Trophoblast cell (in vitro differentiated cells and primary cell): ENCODE measurements around the gene DPEP2.
"Not testable (repeated sequence)": the region's sequence is repeated elsewhere in the genome, so short reads cannot be mapped to it uniquely, and the experiment has no call there.

Experiments used
- DNase-seq, 2 donors: peaks; one replicate each; pipeline ENCODE4 v3.0.0-alpha.2; 2016
- H2AFZ ChIP-seq: 2 replicates; pipeline ENCODE4 v1.6.1; 2013; ENCODE audit warnings: low read length, moderate library complexity, mild to moderate bottlenecking; ENCODE audit not compliant: insufficient read depth, poor library complexity
- H2AK5ac ChIP-seq: 2 replicates; pipeline ENCODE4 v1.6.1; 2013; ENCODE audit warnings: mild to moderate bottlenecking, low read length
- H2BK120ac ChIP-seq: 2 replicates; pipeline ENCODE4 v1.6.1; 2013; ENCODE audit warnings: low read length, mild to moderate bottlenecking, moderate library complexity; ENCODE audit not compliant: insufficient read depth, poor library complexity
- H2BK12ac ChIP-seq: 2 replicates; pipeline ENCODE4 v1.6.1; 2013; ENCODE audit warnings: mild to moderate bottlenecking, low read length, moderate library complexity
- H2BK5ac ChIP-seq: 2 replicates; pipeline ENCODE4 v1.6.1; 2013; ENCODE audit warnings: low read length, low read depth, moderate library complexity, mild to moderate bottlenecking; ENCODE audit not compliant: poor library complexity
- H3K14ac ChIP-seq: 2 replicates; pipeline ENCODE4 v1.6.1; 2013; ENCODE audit warnings: mild to moderate bottlenecking, low read length
- H3K18ac ChIP-seq: 2 replicates; pipeline ENCODE4 v1.6.1; 2013; ENCODE audit warnings: mild to moderate bottlenecking, low read length
- H3K23ac ChIP-seq: 2 replicates; pipeline ENCODE4 v1.6.1; 2013; ENCODE audit warnings: low read length
- H3K27ac ChIP-seq: 2 replicates; pipeline ENCODE4 v1.5.1; 2013; ENCODE audit warnings: low read depth, mild to moderate bottlenecking, inconsistent platforms, low read length, moderate library complexity
- H3K27me3 ChIP-seq: 2 replicates; pipeline ENCODE4 v1.6.1; 2013; ENCODE audit warnings: inconsistent platforms, mild to moderate bottlenecking, low read length, moderate library complexity; ENCODE audit not compliant: insufficient read depth
- H3K36me3 ChIP-seq, 2 experiments: 1 replicate in 1 of 2; 2 replicates in 1 of 2; pipeline ENCODE4 v1.6.1; 2013; ENCODE audit warnings: low read length in 2 of 2, mild to moderate bottlenecking in 2 of 2, moderate library complexity in 1 of 2; ENCODE audit not compliant: insufficient read depth in 2 of 2, control insufficient read depth in 1 of 2
- H3K4ac ChIP-seq: 2 replicates; pipeline ENCODE4 v1.6.1; 2013; ENCODE audit warnings: low read depth, mild to moderate bottlenecking, low read length, moderate library complexity
- H3K4me1 ChIP-seq, 2 experiments: 1 replicate in 1 of 2; 2 replicates in 1 of 2; pipeline ENCODE4 v1.6.1; 2013; ENCODE audit warnings: low read length in 2 of 2, mild to moderate bottlenecking in 2 of 2, moderate library complexity in 1 of 2; ENCODE audit not compliant: insufficient read depth in 2 of 2, control insufficient read depth in 1 of 2
- H3K4me2 ChIP-seq: 2 replicates; pipeline ENCODE4 v1.6.1; 2013; ENCODE audit warnings: inconsistent platforms, mild to moderate bottlenecking, low read length, moderate library complexity
- H3K4me3 ChIP-seq: 2 replicates; pipeline ENCODE4 v1.5.1; 2013; ENCODE audit warnings: mild to moderate bottlenecking, low read depth, low read length, inconsistent platforms
- H3K79me1 ChIP-seq: one replicate; pipeline ENCODE4 v1.6.1; 2013; ENCODE audit warnings: low read length
- H3K79me2 ChIP-seq: 2 replicates; pipeline ENCODE4 v1.6.1; 2013; ENCODE audit warnings: low read length, mild to moderate bottlenecking; ENCODE audit not compliant: control insufficient read depth, insufficient read depth, poor library complexity
- H3K9ac ChIP-seq: 2 replicates; pipeline ENCODE4 v1.6.1; 2013; ENCODE audit warnings: mild to moderate bottlenecking, low read length
- H3K9me3 ChIP-seq: 2 replicates; pipeline ENCODE4 v1.6.1; 2013; ENCODE audit warnings: low read depth, mild to moderate bottlenecking, control low read depth, inconsistent platforms, low read length; ENCODE audit not compliant: insufficient read depth
- H4K12ac ChIP-seq: 2 replicates; pipeline ENCODE4 v1.6.1; 2013; ENCODE audit warnings: low read depth, mild to moderate bottlenecking, low read length, moderate library complexity
- H4K8ac ChIP-seq: 2 replicates; pipeline ENCODE4 v1.6.1; 2013; ENCODE audit warnings: low read depth, mild to moderate bottlenecking, low read length, moderate library complexity
- H4K91ac ChIP-seq: one replicate; pipeline ENCODE4 v1.6.1; 2013; ENCODE audit warnings: low read depth, mild to moderate bottlenecking, low read length, moderate library complexity
- WGBS: extraction: QIAGEN DNeasy Blood & Tissue Kit; methylation state at CpG from one replicate; pipeline ENCODE4 v1.1.7; 2013; ENCODE audit warnings: missing lambda C conversion rate; ENCODE audit not compliant: insufficient read length, insufficient coverage; ENCODE audit errors: extremely low coverage; 5-methylcytosine and 5-hydroxymethylcytosine counted together

Gene DPEP2

GRCh38 chr16:67998231-67998778 lies 979 bp downstream of the DPEP2 start:
- no CpG with 5 or more reads among the region's 36 CpGs for WGBS
- H4K8ac ChIP-seq, H3K27ac ChIP-seq, DNase-seq, H4K91ac ChIP-seq, H3K27me3 ChIP-seq, H2BK120ac ChIP-seq, H2BK12ac ChIP-seq, H3K4me1 ChIP-seq, H3K4me2 ChIP-seq, H3K36me3 ChIP-seq, H2BK5ac ChIP-seq, H3K79me1 ChIP-seq, H3K9me3 ChIP-seq, H2AK5ac ChIP-seq, H3K14ac ChIP-seq, H4K12ac ChIP-seq, H3K23ac ChIP-seq, H3K4me3 ChIP-seq, H3K79me2 ChIP-seq, H2AFZ ChIP-seq, H3K18ac ChIP-seq, H3K9ac ChIP-seq, H3K4ac ChIP-seq: not testable (repeated sequence)

GRCh38 chr16:67996666-67997065 lies 2.6 kb downstream of the DPEP2 start:
- no peak overlapping the region for H3K14ac ChIP-seq
- no peak overlapping the region for H3K9ac ChIP-seq
- peaks cover 5% of the 10 kb centered on the region in 2 experiments for H3K4me1 ChIP-seq
- H2AK5ac ChIP-seq, result no peak overlapping the region
- no peak overlapping the region for H4K12ac ChIP-seq
- no peak overlapping the region for H3K4ac ChIP-seq
- no peak for DNase-seq
- no peak overlapping the region for H2BK5ac ChIP-seq
- H2BK12ac ChIP-seq, result no peak overlapping the region
- no peak overlapping the region for H2AFZ ChIP-seq
- no peak overlapping the region for H4K8ac ChIP-seq
- peaks cover 2% of the 10 kb centered on the region for H3K79me1 ChIP-seq
- H4K91ac ChIP-seq, result no peak overlapping the region
- H3K9me3 ChIP-seq, result no peaks in the 10 kb centered on the region
- peaks cover 1% of the 10 kb centered on the region for H3K79me2 ChIP-seq
- H3K23ac ChIP-seq, result no peak overlapping the region
- H2BK120ac ChIP-seq, result no peak overlapping the region
- H3K4me2 ChIP-seq, result no peak overlapping the region
- H3K36me3 ChIP-seq, result no peaks in the 10 kb centered on the region
- H3K4me3 ChIP-seq, result no peak overlapping the region
- H3K27ac ChIP-seq, result no peak overlapping the region
- no peaks in the 10 kb centered on the region for H3K27me3 ChIP-seq
- no peak overlapping the region for H3K18ac ChIP-seq
- no CpG with 5 or more reads among the region's 5 CpGs for WGBS

- H3K9me3 ChIP-seq, result no peaks in the 10 kb centered on the region
- H4K8ac ChIP-seq, result no peak overlapping the region
- H4K12ac ChIP-seq, result no peak overlapping the region
- H3K9ac ChIP-seq, result no peak overlapping the region
- H3K4me3 ChIP-seq, result no peak overlapping the region
- H2BK12ac ChIP-seq, result no peak overlapping the region
- H2AK5ac ChIP-seq, result no peak overlapping the region
- no peak overlapping the region for H3K4me2 ChIP-seq
- no peak overlapping the region for H3K18ac ChIP-seq
- no peak overlapping the region for H3K27ac ChIP-seq
- no peak overlapping the region for H3K4ac ChIP-seq
- H3K79me1 ChIP-seq, result peaks cover 2% of the 10 kb centered on the region
- H3K27me3 ChIP-seq, result no peaks in the 10 kb centered on the region
- no peak for DNase-seq
- no peak overlapping the region for H3K23ac ChIP-seq
- no peak overlapping the region for H4K91ac ChIP-seq
- H3K4me1 ChIP-seq, result peaks cover 3 to 5% of the 10 kb centered on the region in 2 experiments
- H3K36me3 ChIP-seq, result no peaks in the 10 kb centered on the region
- no peak overlapping the region for H2AFZ ChIP-seq
- WGBS, result no CpG with 5 or more reads among the region's 5 CpGs
- no peak overlapping the region for H2BK120ac ChIP-seq
- H3K79me2 ChIP-seq, result peaks cover 1% of the 10 kb centered on the region
- no peak overlapping the region for H3K14ac ChIP-seq
- no peak overlapping the region for H2BK5ac ChIP-seq
Observed at GRCh38 chr16:67995423-67995822, 3.9 kb downstream of the DPEP2 start.

GRCh38 chr16:67994040-67994408 lies 5.3 kb downstream of the DPEP2 start:
- H4K12ac ChIP-seq, H3K27me3 ChIP-seq, H3K4me3 ChIP-seq, H3K79me2 ChIP-seq, H2BK12ac ChIP-seq, H2BK5ac ChIP-seq, H3K14ac ChIP-seq, H2AK5ac ChIP-seq, H3K23ac ChIP-seq, H2BK120ac ChIP-seq, H3K4ac ChIP-seq, H3K18ac ChIP-seq, H2AFZ ChIP-seq, H3K4me1 ChIP-seq, H3K36me3 ChIP-seq, H3K27ac ChIP-seq, H3K9ac ChIP-seq, H3K9me3 ChIP-seq, H3K4me2 ChIP-seq, H3K79me1 ChIP-seq, DNase-seq: not testable (repeated sequence)
- Histone ChIP-seq H4K91ac (peak overlapping the region; percentile 60), H4K8ac (peak overlapping the region; percentile 82)
- WGBS, result no CpG with 5 or more reads among the region's 6 CpGs
